CD4-positive, alpha-beta memory T cell (primary cell): ENCODE measurements around the gene IL21R. TPM values are rescaled to one million over a fixed set of nuclear protein-coding genes. Genes with fewer than 3 reads are reported as not detected.
"Not testable (repeated sequence)": the region's sequence is repeated elsewhere in the genome, so short reads cannot be mapped to it uniquely, and the experiment has no call there.

Experiments
- CTCF ChIA-PET: fragments of 350-600 bp; sonication (Branson Sonifier 250); formaldehyde crosslinking; loops from one replicate; lab custom pipeline; 2021; ENCODE audit warnings: inconsistent platforms; ENCODE audit not compliant: partially characterized antibody; lab: Charles Lee
- POLR2A ChIA-PET: fragments of 350-600 bp; sonication (Branson Sonifier 250); formaldehyde crosslinking; loops from one replicate; lab custom pipeline; 2021; ENCODE audit not compliant: partially characterized antibody; lab: Charles Lee
- DNase-seq, 5 donors: peaks; one replicate each; pipeline versions ENCODE4 v3.0.0 to v3.0.0-alpha.2; 2020 to 2022; ENCODE audit warnings: mixed read lengths in 1 of 5
- H3K27ac ChIP-seq: one replicate; pipeline ENCODE4 v1.7.0; 2013; ENCODE audit warnings: low read depth, low read length
- H3K27me3 ChIP-seq: 2 replicates; pipeline ENCODE4 v1.7.0; 2013; ENCODE audit warnings: mild to moderate bottlenecking, low read length, moderate library complexity; ENCODE audit not compliant: insufficient read depth
- H3K36me3 ChIP-seq: 2 replicates; pipeline ENCODE4 v1.7.0; 2013; ENCODE audit warnings: mild to moderate bottlenecking, low read length, moderate library complexity; ENCODE audit not compliant: insufficient read depth
- H3K4me1 ChIP-seq: 2 replicates; pipeline ENCODE4 v1.7.0; 2013; ENCODE audit warnings: mild to moderate bottlenecking, low read length, moderate library complexity; ENCODE audit not compliant: insufficient read depth
- H3K4me3 ChIP-seq, 2 donors: one replicate each; pipeline ENCODE4 v1.7.0; 2013; ENCODE audit warnings: low read length in 2 of 2, mild to moderate bottlenecking in 1 of 2
- H3K9me3 ChIP-seq, 2 donors: one replicate each; pipeline ENCODE4 v1.7.0; 2013; ENCODE audit warnings: low read length in 2 of 2, control low read depth in 1 of 2; ENCODE audit not compliant: control insufficient read depth in 1 of 2
- H3K27ac Mint-ChIP-seq, 7 donors: one replicate each; pipeline ENCODE4 v1.8.0; 2020 to 2021; ENCODE audit warnings: mixed read lengths in 7 of 7, mild to moderate bottlenecking in 6 of 7, inconsistent platforms in 3 of 7, moderate library complexity in 3 of 7
- H3K27me3 Mint-ChIP-seq, 2 donors: one replicate each; pipeline ENCODE4 v1.8.0; 2020 to 2021; ENCODE audit warnings: mixed read lengths in 2 of 2
- H3K36me3 Mint-ChIP-seq, 2 donors: one replicate each; pipeline ENCODE4 v1.8.0; 2020 to 2021; ENCODE audit warnings: mixed read lengths in 2 of 2, inconsistent platforms in 1 of 2, mild to moderate bottlenecking in 1 of 2
- H3K4me1 Mint-ChIP-seq, 4 donors: one replicate each; pipeline ENCODE4 v1.8.0; 2020 to 2021; ENCODE audit warnings: mixed read lengths in 4 of 4, mild to moderate bottlenecking in 1 of 4
- H3K4me3 Mint-ChIP-seq, 8 donors: one replicate each; pipeline ENCODE4 v1.8.0; 2020 to 2021; ENCODE audit warnings: mixed read lengths in 8 of 8, mild to moderate bottlenecking in 7 of 8, moderate library complexity in 6 of 8, inconsistent platforms in 3 of 8
- H3K9me3 Mint-ChIP-seq, 8 donors: one replicate each; pipeline ENCODE4 v1.8.0; 2020 to 2021; ENCODE audit warnings: mixed read lengths in 8 of 8, mild to moderate bottlenecking in 5 of 8, inconsistent platforms in 3 of 8, moderate library complexity in 1 of 8
- intact Hi-C: fragments of 100-400 bp; cut with micrococcal nuclease; formaldehyde crosslinking; loops from one replicate; pipeline ENCODE4 v1.15.1; 2023
- polyA plus RNA-seq, 2 donors: library from polyadenylated mRNA; unstranded; fragments of 300-500 nt; fragmentation: Illumina TruSeq; gene quantifications; one replicate each; pipeline ENCODE4 v1.2.3, GENCODE V29; 2021
- total RNA-seq, 2 experiments: library from RNA; stranded (reverse); gene quantifications; one replicate each; pipeline ENCODE4 v1.2.3, GENCODE V29; 2021

IL21R gene
- total and polyA plus RNA-seq, 4 experiments from 2014 or later = 18.4 to 29.1 (median 28.3) TPM

GRCh38 chr16:27430512-27430911, 28.5 kb downstream of the IL21R start:
- H3K4me3 ChIP-seq = no peak overlapping the region
- POLR2A ChIA-PET = no interaction called here
- peaks cover 28 to 41% of the 10 kb centered on the region in 2 donors for H3K36me3 Mint-ChIP-seq

DNA sequence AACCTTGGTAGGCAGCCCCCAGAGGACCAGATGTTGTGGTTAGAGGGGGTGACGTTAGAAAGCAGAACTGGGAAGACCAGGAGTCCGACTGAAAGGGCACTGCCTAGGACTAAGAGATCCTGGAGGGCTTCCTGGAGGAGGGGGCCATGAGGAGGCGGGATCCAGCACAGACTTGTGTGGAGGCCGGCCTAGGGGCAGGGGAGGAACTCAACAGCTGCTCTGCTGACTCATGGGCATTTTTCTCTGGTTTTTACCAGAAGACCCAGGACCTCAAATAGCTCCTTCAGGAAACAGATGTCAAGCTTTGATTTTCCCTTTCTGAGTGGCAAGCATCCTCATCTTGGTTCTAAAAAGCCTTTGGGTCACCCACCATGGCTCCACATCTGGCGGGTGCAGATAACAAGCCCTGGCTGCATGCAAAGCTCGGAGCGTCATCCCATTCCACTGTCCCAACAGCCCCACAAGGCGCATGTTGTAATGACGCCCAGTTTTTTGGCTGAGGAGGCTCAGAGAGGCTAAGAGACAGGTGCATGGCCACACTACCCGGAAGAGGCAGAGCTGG, 29.0 kb downstream of the IL21R start:
- intact Hi-C loops = no loop called here
- H3K9me3 ChIP-seq = no peaks in the 10 kb centered on the region
- no peak overlapping the region for H3K4me3 ChIP-seq
- H3K36me3 Mint-ChIP-seq = peaks cover 26 to 43% of the 10 kb centered on the region in 2 donors
- no peaks in the 10 kb centered on the region for H3K27me3 Mint-ChIP-seq
- H3K36me3 ChIP-seq = peaks cover 46% of the 10 kb centered on the region
- DNase-seq = no peak
- peak overlapping the region in 3 of 7 donors; percentile 6 to 78 (median 48) for H3K27ac Mint-ChIP-seq
- ChIA-PET CTCF (interaction anchor here (1.1 kb wide), 1 partner anchor 252 kb away, joined by 3 read pairs; no protein-coding TSS in a partner anchor), POLR2A (no interaction called here)
- no peak overlapping the region for H3K4me3 Mint-ChIP-seq
- no peaks in the 10 kb centered on the region for H3K9me3 Mint-ChIP-seq
- H3K4me1 Mint-ChIP-seq = peaks cover 19 to 36% (median 25%) of the 10 kb centered on the region in 4 donors
- no peaks in the 10 kb centered on the region for H3K27me3 ChIP-seq
- peaks cover 22% of the 10 kb centered on the region for H3K4me1 ChIP-seq
- no peak overlapping the region for H3K27ac ChIP-seq

More at GRCh38 chr16:27430512-27430911, 28.5 kb downstream of the IL21R start:
- peaks cover 41% of the 10 kb centered on the region for H3K36me3 ChIP-seq
- Mint-ChIP-seq H3K27ac (peak overlapping the region in 6 of 7 donors; percentile 42 to 87 (median 67)), H3K27me3 (no peaks in the 10 kb centered on the region), H3K4me3 (no peak overlapping the region), H3K4me1 (peaks cover 22 to 39% (median 28%) of the 10 kb centered on the region in 4 donors), H3K9me3 (no peaks in the 10 kb centered on the region)
- no peaks in the 10 kb centered on the region for H3K9me3 ChIP-seq
- peaks cover 27% of the 10 kb centered on the region for H3K4me1 ChIP-seq
- no peak overlapping the region for H3K27ac ChIP-seq
- intact Hi-C loops = no loop called here
- CTCF ChIA-PET = no interaction called here
- no peaks in the 10 kb centered on the region for H3K27me3 ChIP-seq
- no peak for DNase-seq

GRCh38 chr16:27431773-27432532, 30.0 kb downstream of the IL21R start:
- Histone ChIP-seq H3K4me1 (peaks cover 12% of the 10 kb centered on the region), H3K36me3 (peaks cover 56% of the 10 kb centered on the region), H3K27me3 (no peaks in the 10 kb centered on the region), H3K27ac (no peak overlapping the region), H3K4me3 (no peak overlapping the region), H3K9me3 (no peaks in the 10 kb centered on the region)
- H3K9me3 Mint-ChIP-seq = no peaks in the 10 kb centered on the region
- POLR2A ChIA-PET = no interaction called here
- no peak overlapping the region for H3K4me3 Mint-ChIP-seq
- peaks cover 29 to 44% of the 10 kb centered on the region in 2 donors for H3K36me3 Mint-ChIP-seq
- intact Hi-C loops = no loop called here
- CTCF ChIA-PET = interaction anchor here (0.6 to 1.1 kb wide), 2 partner anchors 253 to 322 kb away, joined by 3 read pairs; no protein-coding TSS in a partner anchor
- H3K27ac Mint-ChIP-seq = peak overlapping the region in 4 of 7 donors; percentile 29 to 53 (median 36)
- no peak for DNase-seq
- no peaks in the 10 kb centered on the region for H3K27me3 Mint-ChIP-seq
- peaks cover 10 to 29% (median 16%) of the 10 kb centered on the region in 4 donors for H3K4me1 Mint-ChIP-seq

GRCh38 chr16:27432558-27432957, 30.6 kb downstream of the IL21R start:
- H3K4me1 Mint-ChIP-seq = peaks cover 9 to 24% (median 11%) of the 10 kb centered on the region in 4 donors
- H3K9me3 Mint-ChIP-seq = no peaks in the 10 kb centered on the region
- Histone ChIP-seq H3K27me3 (no peaks in the 10 kb centered on the region), H3K9me3 (no peaks in the 10 kb centered on the region), H3K27ac (no peak overlapping the region), H3K4me1 (peaks cover 6% of the 10 kb centered on the region), H3K36me3 (peaks cover 62% of the 10 kb centered on the region), H3K4me3 (no peak overlapping the region)
- intact Hi-C loops = no loop called here
- H3K27me3 Mint-ChIP-seq = no peaks in the 10 kb centered on the region
- CTCF ChIA-PET = interaction anchor here (0.6 kb wide), 1 partner anchor 322 kb away, joined by 3 read pairs; no protein-coding TSS in a partner anchor
- no peak overlapping the region for H3K4me3 Mint-ChIP-seq
- H3K36me3 Mint-ChIP-seq = peaks cover 30 to 47% of the 10 kb centered on the region in 2 donors
- POLR2A ChIA-PET = no interaction called here
- H3K27ac Mint-ChIP-seq = peak overlapping the region; percentile 35 to 93 (median 66)
- no peak for DNase-seq

GRCh38 chr16:27433191-27433590, 31.2 kb downstream of the IL21R start:
- H3K4me3 Mint-ChIP-seq, POLR2A ChIA-PET, intact Hi-C loops, H3K4me1 ChIP-seq, H3K9me3 Mint-ChIP-seq, DNase-seq, H3K27me3 ChIP-seq, H3K9me3 ChIP-seq, H3K27ac ChIP-seq, H3K4me3 ChIP-seq, H3K27me3 Mint-ChIP-seq: not testable (repeated sequence)
- Mint-ChIP-seq H3K4me1 (peaks cover 9 to 19% (median 10%) of the 10 kb centered on the region in 4 donors), H3K27ac (peak overlapping the region in 6 of 7 donors; percentile 59 to 93 (median 66)), H3K36me3 (peaks cover 35 to 53% of the 10 kb centered on the region in 2 donors)
- CTCF ChIA-PET = interaction anchor here (1.1 kb wide), 1 partner anchor 14 kb away, joined by 5 read pairs; no protein-coding TSS in a partner anchor
- H3K36me3 ChIP-seq = peaks cover 68% of the 10 kb centered on the region

GRCh38 chr16:27433636-27434035, 31.7 kb downstream of the IL21R start:
- H3K36me3 ChIP-seq = peaks cover 71% of the 10 kb centered on the region
- CTCF ChIA-PET = interaction anchor here (1.1 kb wide), 1 partner anchor 13 kb away, joined by 5 read pairs; no protein-coding TSS in a partner anchor
- no peaks in the 10 kb centered on the region for H3K9me3 ChIP-seq
- Mint-ChIP-seq H3K4me1 (peaks cover 9 to 15% (median 10%) of the 10 kb centered on the region in 4 donors), H3K4me3 (no peak overlapping the region), H3K36me3 (peaks cover 37 to 57% of the 10 kb centered on the region in 2 donors), H3K27ac (peak overlapping the region in 4 of 7 donors; percentile 60 to 81 (median 72)), H3K27me3 (no peaks in the 10 kb centered on the region), H3K9me3 (no peaks in the 10 kb centered on the region)
- no peak for DNase-seq
- H3K27me3 ChIP-seq = no peaks in the 10 kb centered on the region
- H3K4me3 ChIP-seq = no peak overlapping the region
- intact Hi-C loops = no loop called here
- peaks cover 1% of the 10 kb centered on the region for H3K4me1 ChIP-seq
- POLR2A ChIA-PET = interaction anchor here (0.7 kb wide), 1 partner anchor 26 kb away, joined by 3 read pairs; no protein-coding TSS in a partner anchor
- H3K27ac ChIP-seq = no peak overlapping the region
